Measurements from ENCODE around the gene SEZ6. TPM values are rescaled to one million over a fixed set of nuclear protein-coding genes. Genes with fewer than 3 reads are reported as not detected.

The SEZ6 gene
- total RNA-seq, 1 experiment from 2014 or later, result not detected

DNA sequence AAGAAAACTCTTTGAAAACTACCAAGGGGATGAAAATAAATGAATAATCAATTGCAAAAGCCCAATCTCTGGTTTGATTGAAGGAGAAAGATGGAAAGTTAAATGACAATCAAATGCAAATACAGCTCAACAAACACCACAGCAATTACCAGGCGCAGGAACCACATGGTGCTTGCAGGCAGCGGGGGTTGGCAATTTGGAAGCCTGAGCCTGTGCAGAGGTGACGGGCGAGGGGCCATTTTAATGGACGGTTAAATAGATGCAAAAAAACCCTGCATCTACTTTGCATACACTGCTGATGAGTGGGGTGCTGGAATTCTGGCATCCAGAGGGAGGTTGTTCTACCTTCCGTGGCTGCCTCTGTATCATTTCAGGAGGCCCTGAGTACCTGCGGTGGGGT, 4.8 kb upstream of the SEZ6 start:
- DNase-seq (ENCODE audit: low read depth, low spot score) (no peak), ATAC-seq (no peak)
- ChIA-PET POLR2A (no interaction called here), CTCF (interaction anchor here (0.5 to 2.4 kb wide), 2 partner anchors 8 to 46 kb away, joined by 3 to 8 read pairs; no protein-coding TSS in a partner anchor)
- Histone ChIP-seq H3K36me3 (ENCODE audit: control insufficient read depth, insufficient read depth, low read length) (no peaks in the 10 kb centered on the region), H3K27me3 (ENCODE audit: control insufficient read depth, insufficient read depth, low read length) (peaks cover 25% of the 10 kb centered on the region), H3K27ac (ENCODE audit: low read length) (no peak overlapping the region), H3K4me3 (ENCODE audit: low read depth in 2 of 2, low read length in 2 of 2) (no peak overlapping the region), H3K9me3 (ENCODE audit: control insufficient read depth, insufficient read depth, low read depth, low read length) (no peaks in the 10 kb centered on the region), H3K4me1 (ENCODE audit: control insufficient read depth, insufficient read depth, low read length) (no peaks in the 10 kb centered on the region)
- BruUV-seq (replicated peaks), result no TSS peak
- intact Hi-C loops (cut with micrococcal nuclease; ENCODE audit: unreplicated experiment) (no loop called here), in situ Hi-C loops (cut with HindIII; ENCODE audit: low pct_unique_long_range_greater_than_20kb, low sequenced_read_pairs) (no loop called here)
- TF ChIP-seq SIN3A (IDR thresholded peaks at IDR 0.05; ENCODE audit: borderline replicate concordance, insufficient read depth, low read depth, low read length) (no peak), CTCF (IDR thresholded peaks at IDR 0.05) (no peak), POLR2AphosphoS5 (IDR thresholded peaks at IDR 0.05; ENCODE audit: low read depth, low read length) (no peak), TCF7L2 (IDR thresholded peaks at IDR 0.05; ENCODE audit: low read depth, low read length) (no peak)
- TF ChIP-seq, protein P1, sequence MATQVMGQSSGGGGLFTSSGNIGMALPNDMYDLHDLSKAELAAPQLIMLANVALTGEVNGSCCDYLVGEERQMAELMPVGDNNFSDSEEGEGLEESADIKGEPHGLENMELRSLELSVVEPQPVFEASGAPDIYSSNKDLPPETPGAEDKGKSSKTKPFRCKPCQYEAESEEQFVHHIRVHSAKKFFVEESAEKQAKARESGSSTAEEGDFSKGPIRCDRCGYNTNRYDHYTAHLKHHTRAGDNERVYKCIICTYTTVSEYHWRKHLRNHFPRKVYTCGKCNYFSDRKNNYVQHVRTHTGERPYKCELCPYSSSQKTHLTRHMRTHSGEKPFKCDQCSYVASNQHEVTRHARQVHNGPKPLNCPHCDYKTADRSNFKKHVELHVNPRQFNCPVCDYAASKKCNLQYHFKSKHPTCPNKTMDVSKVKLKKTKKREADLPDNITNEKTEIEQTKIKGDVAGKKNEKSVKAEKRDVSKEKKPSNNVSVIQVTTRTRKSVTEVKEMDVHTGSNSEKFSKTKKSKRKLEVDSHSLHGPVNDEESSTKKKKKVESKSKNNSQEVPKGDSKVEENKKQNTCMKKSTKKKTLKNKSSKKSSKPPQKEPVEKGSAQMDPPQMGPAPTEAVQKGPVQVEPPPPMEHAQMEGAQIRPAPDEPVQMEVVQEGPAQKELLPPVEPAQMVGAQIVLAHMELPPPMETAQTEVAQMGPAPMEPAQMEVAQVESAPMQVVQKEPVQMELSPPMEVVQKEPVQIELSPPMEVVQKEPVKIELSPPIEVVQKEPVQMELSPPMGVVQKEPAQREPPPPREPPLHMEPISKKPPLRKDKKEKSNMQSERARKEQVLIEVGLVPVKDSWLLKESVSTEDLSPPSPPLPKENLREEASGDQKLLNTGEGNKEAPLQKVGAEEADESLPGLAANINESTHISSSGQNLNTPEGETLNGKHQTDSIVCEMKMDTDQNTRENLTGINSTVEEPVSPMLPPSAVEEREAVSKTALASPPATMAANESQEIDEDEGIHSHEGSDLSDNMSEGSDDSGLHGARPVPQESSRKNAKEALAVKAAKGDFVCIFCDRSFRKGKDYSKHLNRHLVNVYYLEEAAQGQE (IDR thresholded peaks at IDR 0.05; ENCODE audit: insufficient read depth in 1 of 2, low read depth in 2 of 2, low read length in 1 of 2), result no peak

GRCh38 chr17:29010129-29010528, 4.3 kb upstream of the SEZ6 start:
- no peaks in the 10 kb centered on the region for H3K36me3 ChIP-seq (ENCODE audit: control insufficient read depth, insufficient read depth, low read length)
- intact Hi-C loops (cut with micrococcal nuclease; ENCODE audit: unreplicated experiment) (no loop called here), in situ Hi-C loops (cut with HindIII; ENCODE audit: low pct_unique_long_range_greater_than_20kb, low sequenced_read_pairs) (no loop called here)
- ATAC-seq (no peak), DNase-seq (ENCODE audit: low read depth, low spot score) (no peak)
- TF ChIP-seq TCF7L2 (IDR thresholded peaks at IDR 0.05; ENCODE audit: low read depth, low read length), result no peak
- TF ChIP-seq, protein P1 (IDR thresholded peaks at IDR 0.05; ENCODE audit: insufficient read depth in 1 of 2, low read depth in 2 of 2, low read length in 1 of 2), result no peak
- no peak for TF ChIP-seq CTCF (IDR thresholded peaks at IDR 0.05)
- TF ChIP-seq SIN3A (IDR thresholded peaks at IDR 0.05; ENCODE audit: borderline replicate concordance, insufficient read depth, low read depth, low read length), result no peak
- no peak for TF ChIP-seq POLR2AphosphoS5 (IDR thresholded peaks at IDR 0.05; ENCODE audit: low read depth, low read length)
- no peak overlapping the region for H3K27ac ChIP-seq (ENCODE audit: low read length)
- POLR2A ChIA-PET, result no interaction called here
- peaks cover 25% of the 10 kb centered on the region for H3K27me3 ChIP-seq (ENCODE audit: control insufficient read depth, insufficient read depth, low read length)
- H3K4me1 ChIP-seq (ENCODE audit: control insufficient read depth, insufficient read depth, low read length), result no peaks in the 10 kb centered on the region
- no peak overlapping the region for H3K4me3 ChIP-seq (ENCODE audit: low read depth in 2 of 2, low read length in 2 of 2)
- H3K9me3 ChIP-seq (ENCODE audit: control insufficient read depth, insufficient read depth, low read depth, low read length), result no peaks in the 10 kb centered on the region
- BruUV-seq (replicated peaks), result no TSS peak
- CTCF ChIA-PET, result interaction anchor here (0.5 to 2.4 kb wide), 2 partner anchors 45 to 272 kb away, joined by 5 to 8 read pairs; no protein-coding TSS in a partner anchor

Data from Panc1 (cell line).